Eye (tissue), 1 donor: Measurements from ENCODE around the gene PHACTR2.
"Not testable (repeated sequence)": the region's sequence is repeated elsewhere in the genome, so short reads cannot be mapped to it uniquely, and the experiment has no call there.

Source experiments
- DNase-seq: peaks from one replicate; pipeline ENCODE4 v3.0.0-alpha.2; 2015

Gene PHACTR2

DNA sequence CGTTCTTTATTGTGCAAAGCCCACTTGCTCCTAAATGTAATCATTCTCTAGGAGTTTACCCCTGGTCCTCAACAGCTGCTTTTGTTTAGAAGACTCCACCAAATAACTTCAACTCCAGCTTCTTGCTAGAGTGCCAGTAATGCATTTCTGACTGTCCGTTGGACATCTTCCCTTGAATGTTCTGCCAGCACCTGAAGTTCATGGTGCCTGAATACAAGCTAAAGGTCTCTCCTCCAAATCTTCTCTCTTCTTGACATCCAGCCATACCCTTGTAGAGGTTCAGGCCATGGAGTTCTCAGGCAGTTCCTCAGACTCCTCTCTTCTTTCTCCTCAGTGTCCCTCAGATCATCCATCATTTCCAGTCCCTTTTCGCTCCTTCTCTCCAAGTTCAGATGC is 21.7 kb downstream of the PHACTR2 start:
- DNase-seq: no peak

DNA sequence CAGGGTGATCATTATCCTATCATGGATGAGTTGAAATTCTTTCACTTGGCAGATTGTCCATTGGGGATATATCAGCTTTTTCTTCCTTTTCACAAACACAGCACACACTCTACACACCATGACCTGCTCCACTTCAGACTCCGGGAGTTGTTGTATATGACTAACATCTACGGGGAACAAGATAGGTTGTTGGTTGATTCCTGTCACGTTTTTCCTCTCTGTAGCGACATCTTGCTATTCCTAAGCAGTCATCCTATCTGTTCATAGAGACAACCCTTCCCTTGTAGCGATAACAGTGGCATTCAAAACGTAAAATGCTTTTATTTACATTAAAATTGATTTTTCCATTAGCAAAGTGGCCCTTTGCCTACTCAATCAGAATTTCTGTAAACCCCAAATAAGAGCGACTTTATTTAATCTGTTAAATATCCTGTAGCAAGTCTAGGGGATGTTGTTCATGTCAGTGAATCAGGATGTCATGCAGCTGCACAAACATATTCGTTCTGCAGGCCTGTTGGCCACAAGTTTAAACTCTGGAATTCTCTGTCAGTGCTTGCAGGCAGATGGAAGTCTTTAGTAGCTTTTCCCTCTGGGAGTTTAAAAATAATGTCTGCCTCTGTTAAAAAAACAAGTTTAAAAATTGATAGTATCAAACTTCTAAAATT is 23.1 kb downstream of the PHACTR2 start:
- peak; percentile 56 for DNase-seq

GRCh38 chr6:143701349-143702234 is 23.8 kb downstream of the PHACTR2 start:
- no peak for DNase-seq

GRCh38 chr6:143705569-143705968 is 27.8 kb downstream of the PHACTR2 start:
- DNase-seq: no peak

GRCh38 chr6:143707697-143708096 is 29.9 kb downstream of the PHACTR2 start:
- no peak for DNase-seq

DNA sequence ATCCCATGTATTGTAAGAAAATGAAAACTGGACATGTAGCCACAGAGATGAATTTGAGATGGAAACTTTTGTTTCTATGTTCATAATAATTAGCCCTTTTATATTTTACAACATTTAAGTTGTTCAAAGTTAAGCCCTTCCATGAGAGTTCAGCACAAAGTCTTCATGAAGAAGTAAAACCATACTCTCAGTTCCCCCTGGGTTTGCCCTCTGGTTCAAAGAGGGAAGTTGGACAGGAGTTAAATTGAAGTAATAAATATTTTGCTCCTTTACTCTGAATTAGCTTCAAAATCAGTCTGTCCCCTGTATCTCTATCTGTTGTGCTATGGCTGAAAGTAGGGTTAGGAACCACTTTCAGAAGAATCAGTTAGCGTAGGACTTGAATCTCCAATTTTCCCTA is 31.1 kb downstream of the PHACTR2 start:
- DNase-seq: no peak

DNA sequence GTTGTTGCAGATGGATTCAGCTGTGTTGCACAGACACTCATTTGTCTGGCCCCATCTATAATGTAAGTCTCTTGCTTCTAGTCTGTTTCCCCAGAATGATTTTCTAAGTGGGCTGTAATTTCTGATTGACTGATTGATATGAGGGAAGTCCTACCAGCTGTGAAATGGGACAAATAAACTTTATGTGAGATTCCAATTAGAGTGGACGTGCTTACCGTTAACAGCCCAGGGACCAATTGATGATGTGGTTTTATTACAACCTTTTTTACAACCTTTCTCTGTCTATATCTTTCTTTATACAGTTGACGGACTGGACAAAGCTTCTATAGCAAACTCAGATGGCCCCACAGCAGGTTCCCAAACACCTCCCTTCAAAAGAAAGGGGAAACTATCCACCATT is 33.9 kb downstream of the PHACTR2 start:
- no peak for DNase-seq

DNA sequence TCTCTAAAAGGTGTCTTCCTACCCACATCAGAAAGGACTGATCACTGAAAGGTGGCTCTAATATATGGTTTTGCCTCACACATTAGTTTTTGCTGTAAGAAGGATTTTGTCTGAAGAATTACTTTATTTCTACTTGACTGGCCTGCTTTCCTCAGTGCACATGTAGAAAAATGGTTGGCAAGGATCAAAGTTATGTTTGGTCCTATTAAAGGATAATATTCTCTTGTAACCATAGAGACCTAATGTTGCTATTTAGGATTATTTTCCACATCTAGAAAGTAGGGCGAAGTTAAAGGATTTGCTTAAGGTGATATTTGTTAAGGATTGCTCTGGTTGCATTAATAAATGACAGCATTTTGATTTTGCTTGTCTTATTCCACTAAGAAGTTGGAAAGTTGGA is 40.7 kb downstream of the PHACTR2 start:
- no peak for DNase-seq

GRCh38 chr6:143721642-143722041 is 43.9 kb downstream of the PHACTR2 start:
- no peak for DNase-seq

DNA sequence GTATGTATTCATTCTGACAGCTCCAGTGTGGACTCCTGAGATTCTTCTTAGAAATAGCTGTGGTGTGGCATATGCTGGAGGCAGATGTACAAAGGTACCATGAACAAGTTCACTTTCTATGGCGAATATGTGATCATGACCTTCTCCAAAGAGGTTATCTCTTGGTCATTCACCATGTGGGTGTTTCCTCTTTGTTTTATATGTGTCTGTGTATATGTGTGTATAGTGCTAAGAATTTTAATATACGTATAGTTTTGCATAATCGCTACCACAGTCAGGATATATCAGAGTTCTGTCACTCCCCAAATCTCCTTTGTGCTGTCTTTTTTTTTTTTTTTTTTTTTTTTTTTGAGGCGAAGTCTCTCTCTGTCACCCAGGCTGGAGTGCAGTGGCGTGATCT is 47.1 kb downstream of the PHACTR2 start:
- DNase-seq: no peak

- no peak for DNase-seq
These were observed 48.4 kb downstream of the PHACTR2 start for GRCh38 chr6:143726015-143726647.

DNA sequence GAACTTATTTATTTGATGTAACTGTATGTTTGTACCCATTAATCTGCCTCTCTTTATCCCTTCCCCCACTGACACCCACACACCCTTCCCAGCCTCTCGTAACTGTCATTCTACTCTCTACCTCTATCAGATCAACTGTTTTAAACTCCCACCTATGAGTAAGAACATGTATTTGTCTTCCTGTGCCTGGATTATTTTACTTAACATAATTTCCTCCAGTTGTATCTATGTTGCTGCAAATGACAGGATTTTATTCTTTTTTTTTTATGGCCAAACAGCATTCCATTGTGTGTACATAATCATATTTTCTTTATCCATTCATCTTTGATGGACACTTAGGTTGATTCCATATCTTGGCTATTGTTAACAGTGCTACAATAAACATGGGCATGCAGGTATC is 49.3 kb downstream of the PHACTR2 start:
- no peak for DNase-seq

DNA sequence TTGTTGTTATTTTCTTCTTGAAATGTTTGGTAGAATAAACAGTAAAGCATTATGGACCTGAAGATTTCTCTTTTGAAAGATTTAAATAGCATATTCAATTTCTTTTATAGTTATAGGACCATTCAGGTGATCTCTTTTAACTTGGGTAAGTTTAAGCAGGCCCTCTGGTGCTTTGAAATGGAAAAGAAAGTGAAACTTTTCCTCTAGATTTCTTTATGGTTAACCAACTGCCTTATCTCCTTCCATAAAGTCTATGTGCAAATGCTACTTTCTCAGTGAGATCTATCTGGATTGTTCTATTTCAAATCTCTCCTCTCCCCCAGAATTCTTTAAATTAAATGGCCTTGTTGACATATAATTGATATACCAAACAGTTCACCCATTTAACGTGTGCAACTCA is 54.0 kb downstream of the PHACTR2 start:
- no peak for DNase-seq

DNA sequence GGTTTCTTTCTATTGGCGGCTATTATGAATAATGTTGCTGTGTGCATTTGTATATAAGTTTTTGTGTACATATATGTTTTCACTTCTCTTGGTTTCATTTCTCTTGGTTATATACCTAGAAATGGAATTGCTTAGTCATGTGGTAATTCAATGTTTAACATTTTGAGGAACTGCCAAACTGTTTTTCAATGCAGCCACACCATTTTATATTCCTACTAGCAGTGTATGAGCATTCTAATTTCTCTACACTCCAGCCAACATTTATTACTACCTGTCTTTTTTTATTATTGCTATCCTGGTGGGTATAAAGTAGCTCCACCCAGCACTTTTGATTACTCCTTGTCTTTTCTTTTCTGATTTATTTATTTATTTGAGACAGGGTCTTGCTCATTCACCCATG is 54.8 kb downstream of the PHACTR2 start:
- DNase-seq: no peak

DNA sequence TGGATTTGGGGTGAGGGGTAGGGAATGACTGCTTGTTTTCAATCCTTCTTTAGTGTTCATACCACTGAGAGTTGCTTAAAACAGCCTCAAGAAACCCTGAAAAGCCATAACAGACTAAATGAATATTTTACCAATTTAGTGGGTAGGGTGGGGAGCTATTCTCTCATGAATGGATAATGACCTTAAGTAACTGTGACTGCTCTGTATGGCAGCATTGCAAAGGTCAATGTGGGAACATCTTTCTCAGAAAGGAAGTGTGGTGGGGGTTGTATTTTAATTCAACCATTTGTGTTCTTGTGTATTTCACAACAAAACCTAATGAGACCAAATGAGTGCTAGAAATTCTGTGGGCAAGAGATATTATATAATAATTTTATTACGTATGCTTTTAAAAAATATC is 55.7 kb downstream of the PHACTR2 start:
- no peak for DNase-seq

- DNase-seq: no peak
These were observed 56.9 kb downstream of the PHACTR2 start for GRCh38 chr6:143734641-143735063.

GRCh38 chr6:143738072-143738690 is 60.4 kb downstream of the PHACTR2 start:
- not testable (repeated sequence) for DNase-seq

DNA sequence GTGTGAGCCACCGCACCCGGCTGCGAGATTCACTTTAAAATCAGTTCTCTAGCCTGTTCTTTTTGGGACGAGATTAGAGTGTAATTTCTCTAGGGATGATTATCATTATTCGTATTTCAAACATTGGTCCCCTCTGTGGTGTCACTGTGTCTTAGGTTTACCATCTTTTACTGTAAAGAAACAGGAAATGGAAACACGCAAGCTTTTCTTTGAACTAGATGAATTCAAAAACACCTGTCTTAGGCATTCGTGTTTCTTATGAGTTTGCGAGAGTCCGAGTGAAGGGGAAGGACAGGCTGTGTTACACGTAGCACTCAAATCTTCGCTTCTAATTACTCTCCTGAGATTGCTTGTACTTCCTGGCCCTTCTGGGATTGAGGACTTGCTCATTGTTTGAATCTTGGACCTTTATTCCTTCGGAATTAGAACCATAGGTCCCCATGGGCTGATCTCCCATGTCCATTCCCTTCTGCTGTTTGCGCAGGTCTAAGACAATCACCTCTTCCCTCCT is 61.6 kb downstream of the PHACTR2 start:
- no peak for DNase-seq

- no peak for DNase-seq
These were observed 62.4 kb downstream of the PHACTR2 start for GRCh38 chr6:143740213-143740612.

DNA sequence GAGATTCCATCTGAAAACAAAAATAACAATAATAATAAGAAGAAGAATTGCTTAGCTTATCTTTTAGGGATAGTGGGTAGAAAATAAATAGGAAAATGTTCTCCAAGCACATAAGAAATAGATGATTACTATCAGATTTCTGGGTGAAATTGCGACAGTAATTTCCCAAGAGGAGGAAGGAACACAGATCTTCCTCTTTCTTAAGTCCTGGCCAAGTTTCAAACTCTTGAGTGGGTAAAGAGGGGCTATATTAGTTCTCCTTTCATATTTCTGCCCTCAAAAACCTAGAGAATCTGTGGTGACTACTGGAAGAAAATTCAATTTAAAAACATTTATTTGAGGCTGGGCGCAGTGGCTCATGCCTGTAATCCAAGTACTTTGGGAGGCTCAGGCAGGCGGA is 63.7 kb downstream of the PHACTR2 start:
- DNase-seq: no peak

DNA sequence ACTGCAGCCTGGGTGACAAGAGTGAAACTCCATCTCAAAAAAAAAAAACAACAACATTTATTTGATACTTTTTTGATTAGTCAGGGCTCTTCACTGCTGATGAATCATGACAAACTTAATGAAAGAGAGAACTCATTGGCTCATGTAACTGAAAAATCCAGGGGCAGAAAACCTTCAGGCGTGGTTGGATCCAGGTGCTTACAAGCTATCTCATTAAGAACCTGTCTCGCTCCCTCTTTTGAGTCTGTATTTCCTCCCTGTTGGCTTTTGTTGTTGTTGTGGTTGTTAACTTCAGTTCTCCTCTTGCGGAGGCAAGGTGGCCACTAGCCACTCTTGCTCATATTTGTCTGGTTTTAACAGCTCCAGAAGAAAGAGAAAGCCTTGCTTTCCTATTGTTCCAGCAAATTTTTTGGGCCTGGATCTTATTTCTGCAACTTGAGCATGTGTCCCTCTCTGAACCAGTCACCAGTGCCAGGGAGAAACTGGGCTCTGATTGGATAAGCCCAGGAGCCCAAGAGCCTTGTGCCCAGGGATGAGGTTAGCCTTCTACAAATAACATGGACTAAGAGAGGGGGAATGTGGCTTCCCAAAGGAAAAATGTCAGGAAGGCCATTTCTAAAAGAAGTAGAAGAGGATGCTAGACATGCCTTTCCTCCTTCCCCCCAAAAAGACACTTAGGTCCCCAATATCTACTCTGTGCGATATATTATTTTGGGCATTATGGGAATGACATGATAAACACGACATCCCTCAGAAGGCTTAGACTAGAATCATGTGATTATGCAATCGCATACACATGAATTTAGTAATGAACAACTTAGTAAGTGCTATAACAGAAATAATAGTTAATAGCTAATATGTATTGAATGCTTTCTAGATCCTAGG is 64.5 kb downstream of the PHACTR2 start:
- DNase-seq: no peak

GRCh38 chr6:143742955-143743255 is 65.1 kb downstream of the PHACTR2 start:
- DNase-seq: no peak
